K562 (cell line): ENCODE results near the gene GATM. TPM values are rescaled to one million over a fixed set of nuclear protein-coding genes. Genes with fewer than 3 reads are reported as not detected.

ENCODE experiments used
- ATAC-seq: fragments of 200-7000 bp; cut with Tn5 transposase; 3 replicates; pipeline ENCODE4 v1.9.1; 2020; ENCODE audit warnings: moderate library complexity
- BruUV-seq: library from RNA; stranded (reverse); fragments of 400-500 nt; replicated peaks from 2 replicates; lab custom pipeline; 2021; lab: Mats Ljungman, UMichigan
- CTCF ChIA-PET: fragments of 300-600 bp; formaldehyde crosslinking; extraction: SDS; loops from one replicate; lab custom pipeline; 2021; ENCODE audit warnings: low intra/inter-chr PET ratio; lab: Yijun Ruan, JAX
- POLR2A ChIA-PET: fragments of 300-600, 350-650 bp; sonication (Branson Sonifier 250); formaldehyde crosslinking; extraction: SDS; loops from one replicate; lab custom pipeline; 2021; ENCODE audit warnings: antibody characterized with exemption, inconsistent platforms; lab: Yijun Ruan, JAX
- DNase-seq, 4 experiments: peaks; one replicate each; pipeline versions ENCODE4 v3.0.0 to v3.0.0-alpha.2; 2011 to 2018; ENCODE audit warnings: low spot score in 3 of 4, mixed read lengths in 3 of 4; ENCODE audit errors: extremely low read depth in 1 of 4
- FAIRE-seq: peaks from 2 replicates; lab custom pipeline; 2011; peaks lifted over from hg19 to GRCh38; lab: Jason Lieb, UNC
- H2AFZ ChIP-seq: 2 replicates; pipeline ENCODE4 v1.6.0; 2011; ENCODE audit warnings: low read depth, low read length, control low read depth, inconsistent platforms
- H3K27ac ChIP-seq: fragments of 200-600 bp; 3 replicates; pipeline ENCODE4 v1.8.0; 2011; ENCODE audit warnings: low read depth, mild to moderate bottlenecking, control low read depth, inconsistent platforms, low read length, moderate library complexity, mixed read lengths; ENCODE audit errors: extremely low read depth
- H3K27me3 ChIP-seq, 2 experiments: fragments of 300-600 bp in 1 of 2; 2 replicates in 1 of 2; 3 replicates in 1 of 2; pipeline versions ENCODE4 v1.6.0 to v1.8.0; 2011; ENCODE audit warnings: inconsistent platforms in 2 of 2, low read length in 2 of 2, mild to moderate bottlenecking in 1 of 2, mixed read lengths in 1 of 2, moderate library complexity in 1 of 2; ENCODE audit not compliant: control insufficient read depth in 2 of 2, insufficient read depth in 2 of 2
- H3K36me3 ChIP-seq: fragments of 300-600 bp; 3 replicates; pipeline ENCODE4 v1.8.0; 2011; ENCODE audit warnings: mild to moderate bottlenecking, low read length, inconsistent platforms; ENCODE audit not compliant: control insufficient read depth, insufficient read depth
- H3K4me1 ChIP-seq, 2 experiments: fragments of 200-600 bp in 1 of 2; replicated peaks in 1 of 2; 2 replicates in 1 of 2; 3 replicates in 1 of 2; pipeline versions ENCODE4 v1.5.1 to v1.8.0; 2011; ENCODE audit warnings: inconsistent platforms in 2 of 2, low read length in 2 of 2, mild to moderate bottlenecking in 1 of 2, mixed read lengths in 1 of 2, moderate library complexity in 1 of 2; ENCODE audit not compliant: control insufficient read depth in 2 of 2, insufficient read depth in 2 of 2
- H3K4me2 ChIP-seq: 2 replicates; pipeline ENCODE4 v1.6.1; 2011; ENCODE audit warnings: low read length, control low read depth, inconsistent platforms, mixed read lengths; ENCODE audit not compliant: insufficient read depth
- H3K4me3 ChIP-seq: fragments of 200-600 bp; sonication (generic), shearing (Covaris generic); 2 replicates; pipeline ENCODE4 v1.5.1; 2016; ENCODE audit warnings: control low read depth, inconsistent platforms
- H3K79me2 ChIP-seq: fragments of 200-600 bp; 3 replicates; pipeline ENCODE4 v1.8.0; 2011; ENCODE audit warnings: low read length, inconsistent platforms; ENCODE audit not compliant: control insufficient read depth, insufficient read depth
- H3K9ac ChIP-seq, 2 experiments: 2 replicates each; pipeline versions ENCODE4 v1.6.0 to v1.6.1; 2011; ENCODE audit warnings: low read depth in 2 of 2, low read length in 2 of 2, control low read depth in 1 of 2, inconsistent platforms in 1 of 2, mild to moderate bottlenecking in 1 of 2, mixed read lengths in 1 of 2; ENCODE audit not compliant: insufficient read depth in 1 of 2
- H3K9me1 ChIP-seq: one replicate; pipeline ENCODE4 v1.6.0; 2011; ENCODE audit warnings: inconsistent platforms, mild to moderate bottlenecking, low read length, moderate library complexity; ENCODE audit not compliant: control insufficient read depth, insufficient read depth
- H3K9me3 ChIP-seq: replicated peaks from 2 replicates; pipeline ENCODE4 v1.5.1; 2011; ENCODE audit warnings: low read depth, low read length, inconsistent platforms; ENCODE audit not compliant: control insufficient read depth, insufficient read depth
- H4K20me1 ChIP-seq: replicated peaks from 2 replicates; pipeline ENCODE4 v1.6.1; 2011; ENCODE audit warnings: low read length, inconsistent platforms, mixed read lengths; ENCODE audit not compliant: control insufficient read depth, insufficient read depth
- BRF1 ChIP-seq: IDR thresholded peaks from 3 replicates; pipeline ENCODE4 v1.6.1; 2011; ENCODE audit warnings: borderline replicate concordance, mild to moderate bottlenecking; ENCODE audit not compliant: insufficient read length; ENCODE audit errors: extremely low read depth
- CHCHD3 ChIP-seq: fragments of 250-450 bp; sonication (Bioruptor Pico); IDR thresholded peaks from 2 replicates; pipeline ENCODE4 v2.1.2; 2022; ENCODE audit warnings: mild to moderate bottlenecking
- KDM5B ChIP-seq: fragments of 200-600 bp; sonication (generic); IDR thresholded peaks from 2 replicates; pipeline ENCODE4 v1.6.1; 2012; ENCODE audit warnings: low read depth, mild to moderate bottlenecking, moderate library complexity, low read length, control low read depth, inconsistent platforms; ENCODE audit not compliant: insufficient replicate concordance
- NFRKB ChIP-seq: fragments of 450-650 bp; IDR thresholded peaks from 2 replicates; pipeline ENCODE4 v1.6.1; 2016; ENCODE audit warnings: low read depth
- PTBP1 ChIP-seq: fragments of 200-400 bp; formaldehyde crosslinking; IDR thresholded peaks from 2 replicates; pipeline ENCODE4 v1.6.1; 2017; ENCODE audit warnings: low read depth, low read length
- PTRF ChIP-seq: fragments of 450-650 bp; IDR thresholded peaks from 2 replicates; pipeline ENCODE4 v1.6.1; 2016; ENCODE audit warnings: mild to moderate bottlenecking, missing genetic modification characterization, missing compliant biosample characterization
- TFAM ChIP-seq: fragments of 250-450 bp; sonication (Bioruptor Pico); conservative IDR thresholded peaks from 2 replicates; pipeline ENCODE4 v1.5.0; 2021; ENCODE audit warnings: mild to moderate bottlenecking, moderate library complexity
- TSC22D4 ChIP-seq: fragments of 450-650 bp; IDR thresholded peaks from 2 replicates; pipeline ENCODE4 v1.6.1; 2016; ENCODE audit warnings: missing genetic modification characterization, missing biosample characterization, control low read depth
- ZNF133 ChIP-seq: fragments of 250-450 bp; sonication (Bioruptor Pico); IDR thresholded peaks from 2 replicates; pipeline ENCODE4 v1.4.0; 2020; ENCODE audit warnings: mild to moderate bottlenecking
- ZNF431 ChIP-seq: sonication (generic); formaldehyde crosslinking; IDR thresholded peaks from 2 replicates; pipeline ENCODE4 v1.8.0; 2022; ENCODE audit warnings: mild to moderate bottlenecking, missing genetic modification reagents
- ZNF445 ChIP-seq: fragments of 250-450 bp; sonication (Bioruptor Pico); IDR thresholded peaks from 2 replicates; pipeline ENCODE4 v1.4.0; 2020; ENCODE audit warnings: low read depth, mild to moderate bottlenecking, moderate library complexity
- WGBS: fragments of 100-300 bp; shearing (Covaris generic); methylation state at CpG from one replicate; pipeline ENCODE4 v1.1.6; 2016; ENCODE audit warnings: low coverage, mixed read lengths; ENCODE audit not compliant: insufficient coverage; ENCODE audit errors: missing lambda C conversion rate; 5-methylcytosine and 5-hydroxymethylcytosine counted together
- in situ Hi-C: fragments of 300-500 bp; cut with MboI; formaldehyde crosslinking; loops from 4 replicates; pipeline ENCODE4 v1.15.0; 2018; ENCODE audit warnings: inconsistent platforms, mixed read lengths
- intact Hi-C: fragments of 100-400 bp; cut with micrococcal nuclease; formaldehyde crosslinking; loops from 2 replicates; pipeline ENCODE4 v1.14.2; 2022
- polyA plus RNA-seq, 8 experiments: library from polyadenylated mRNA; depleted of rRNA in 4 of 8; stranded (reverse) in 5 of 8; unstranded in 3 of 8; fragments of >200 nt; fragmentation: Nextera tagmentation in 2 of 8; fragmentation: Illumina TruSeq in 1 of 8; extraction: Ambion mirVana in 2 of 8; extraction: Trizol in 1 of 8; gene quantifications; 2 replicates each; pipeline versions ENCODE4 v1.2.1 to v1.2.3, GENCODE V29; 2011 to 2014; ENCODE audit warnings: inconsistent platforms in 1 of 8, missing spikeins in 1 of 8
- total RNA-seq, 7 experiments: library from RNA; depleted of rRNA in 6 of 7; stranded (reverse); fragments of >200 nt in 6 of 7; fragmentation: Illumina TruSeq in 2 of 7; extraction: Trizol in 2 of 7; gene quantifications; 2 replicates each; pipeline versions ENCODE4 v1.2.1 to v1.2.3, GENCODE V29; 2011 to 2021; ENCODE audit warnings: low replicate concordance in 1 of 7
- TF ChIP-seq, protein P1 (sequence below): fragments of 250-450 bp; sonication (Bioruptor Pico); IDR thresholded peaks from 2 replicates; pipeline ENCODE4 v1.8.0; 2022; ENCODE audit warnings: moderate library complexity, mild to moderate bottlenecking, inconsistent platforms
- TF ChIP-seq, protein P2 (sequence below): sonication (generic); formaldehyde crosslinking; IDR thresholded peaks from 2 replicates; pipeline ENCODE4 v1.5.0; 2020; ENCODE audit warnings: missing genetic modification reagents

Gene GATM
- total and polyA plus RNA-seq, 9 of the 15 experiments (the other 6 are each of a cell fraction or from before 2014, with no cell fraction given): 0.11 to 1.1 (median 0.65) TPM

DNA sequence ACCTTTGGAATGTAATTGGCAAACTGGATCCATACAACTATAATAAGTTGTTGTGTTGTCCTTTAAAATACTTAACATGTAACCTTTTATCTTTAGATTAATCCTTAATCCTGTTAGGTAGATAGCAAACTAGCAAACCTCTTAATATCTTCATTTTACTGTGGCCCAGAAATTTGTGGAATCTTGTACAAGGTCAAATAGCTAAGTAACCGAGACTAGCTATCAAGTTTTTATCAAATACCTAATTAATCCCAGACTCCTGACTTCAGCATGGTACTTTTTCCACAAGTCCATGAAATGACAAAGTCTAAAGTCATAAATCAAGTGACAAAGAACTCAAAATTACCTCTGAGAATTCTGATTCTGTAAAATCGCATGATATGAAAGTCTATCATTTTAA is 4.4 kb downstream of the GATM start:
- no peak for FAIRE-seq
- 0% methylated on average over 2 of the region's 2 CpGs for WGBS
- CTCF ChIA-PET: no interaction called here
- no peak overlapping the region for H2AFZ ChIP-seq
- TF ChIP-seq PTRF (tag) (no peak), ZNF431 (CRISPR knock-in tag) (no peak), PTBP1 (no peak), BRF1 (no peak), TFAM (CRISPR knock-in tag) (no peak), ZNF445 (no peak), CHCHD3 (no peak), ZNF133 (CRISPR knock-in tag) (no peak), KDM5B (no peak), TSC22D4 (tag) (no peak), NFRKB (no peak)
- TF ChIP-seq, protein P1, sequence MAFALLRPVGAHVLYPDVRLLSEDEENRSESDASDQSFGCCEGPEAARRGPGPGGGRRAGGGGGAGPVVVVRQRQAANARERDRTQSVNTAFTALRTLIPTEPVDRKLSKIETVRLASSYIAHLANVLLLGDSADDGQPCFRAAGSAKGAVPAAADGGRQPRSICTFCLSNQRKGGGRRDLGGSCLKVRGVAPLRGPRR (CRISPR knock-in tag): no peak
- TF ChIP-seq, protein P2, sequence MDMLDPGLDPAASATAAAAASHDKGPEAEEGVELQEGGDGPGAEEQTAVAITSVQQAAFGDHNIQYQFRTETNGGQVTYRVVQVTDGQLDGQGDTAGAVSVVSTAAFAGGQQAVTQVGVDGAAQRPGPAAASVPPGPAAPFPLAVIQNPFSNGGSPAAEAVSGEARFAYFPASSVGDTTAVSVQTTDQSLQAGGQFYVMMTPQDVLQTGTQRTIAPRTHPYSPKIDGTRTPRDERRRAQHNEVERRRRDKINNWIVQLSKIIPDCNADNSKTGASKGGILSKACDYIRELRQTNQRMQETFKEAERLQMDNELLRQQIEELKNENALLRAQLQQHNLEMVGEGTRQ (CRISPR knock-in tag): no peak
- TF ChIP-seq, all 486 proteins: peak for 0
- H4K20me1 ChIP-seq: no peaks in the 10 kb centered on the region
- no peak overlapping the region for H3K27ac ChIP-seq
- H3K9ac ChIP-seq: no peak overlapping the region
- H3K4me1 ChIP-seq: no peaks in the 10 kb centered on the region
- no peak overlapping the region for H3K4me3 ChIP-seq
- peaks cover 13 to 23% of the 10 kb centered on the region in 2 experiments; a peak in 3 of 5 replicates for H3K27me3 ChIP-seq
- POLR2A ChIA-PET: interaction anchor here (1.2 kb wide), 1 partner anchor 9 kb away, joined by 3 read pairs; no protein-coding TSS in a partner anchor
- no peak overlapping the region for H3K4me2 ChIP-seq
- no peaks in the 10 kb centered on the region for H3K9me3 ChIP-seq
- ATAC-seq (no peak), DNase-seq (no peak)
- no TSS peak for BruUV-seq
- in situ Hi-C loops: no loop called here
- intact Hi-C loops: no loop called here
- H3K36me3 ChIP-seq: no peaks in the 10 kb centered on the region
- no peaks in the 10 kb centered on the region for H3K9me1 ChIP-seq
- no peaks in the 10 kb centered on the region for H3K79me2 ChIP-seq
